ENCODE measurements around the gene FAM98C. TPM values are rescaled to one million over a fixed set of nuclear protein-coding genes. Genes with fewer than 3 reads are reported as not detected.

Gene FAM98C
- total RNA-seq, 1 donor from 2014 or later: 33.2 TPM

GRCh38 chr19:38451036-38451435 is 48.1 kb downstream of the FAM98C start:
- intact Hi-C loops (cut with micrococcal nuclease): no loop called here

- intact Hi-C loops (cut with micrococcal nuclease): no loop called here
Measured at GRCh38 chr19:38451629-38452028, 48.7 kb downstream of the FAM98C start.

GRCh38 chr19:38452430-38453366 is 49.8 kb downstream of the FAM98C start:
- intact Hi-C loops (cut with micrococcal nuclease): no loop called here

- intact Hi-C loops (cut with micrococcal nuclease): no loop called here
Measured at GRCh38 chr19:38453596-38453995, 50.7 kb downstream of the FAM98C start.

GRCh38 chr19:38455031-38455430 is 52.1 kb downstream of the FAM98C start:
- intact Hi-C loops (cut with micrococcal nuclease): no loop called here

- intact Hi-C loops (cut with micrococcal nuclease): no loop called here
Measured at GRCh38 chr19:38457202-38457601, 54.3 kb downstream of the FAM98C start.

- intact Hi-C loops (cut with micrococcal nuclease): no loop called here
Measured at GRCh38 chr19:38457690-38458405, 55.0 kb downstream of the FAM98C start.

Other genes starting within 250 kb of the FAM98C start
- gene DPF1, start 178.9 kb upstream of the FAM98C start, total RNA-seq: 0.41 and 1.3 TPM in 2 replicates
- 66.1 and 70.6 TPM in 2 replicates for gene PPP1R14A, start 146.7 kb upstream of the FAM98C start, total RNA-seq
- gene SPINT2, start 138.5 kb upstream of the FAM98C start, total RNA-seq: 75.5 and 82.3 TPM in 2 replicates
- 0.51 and 0.86 TPM in 2 replicates for gene C19orf33, start 98.8 kb upstream of the FAM98C start, total RNA-seq
- 87.4 and 96.2 TPM in 2 replicates for gene YIF1B, start 87.1 kb upstream of the FAM98C start, total RNA-seq
- 21.6 and 22.1 TPM in 2 replicates for gene KCNK6, start 83.2 kb upstream of the FAM98C start, total RNA-seq
- 7.2 and 7.6 TPM in 2 replicates for gene CATSPERG, start 67.3 kb upstream of the FAM98C start, total RNA-seq
- gene PSMD8, start 28.5 kb upstream of the FAM98C start, total RNA-seq: 208 and 214 TPM in 2 replicates
- 0.27 TPM in 1 of 2 replicates, not detected in the other for gene GGN, start 15.1 kb upstream of the FAM98C start, total RNA-seq
- 2.0 and 2.1 TPM in 2 replicates for gene SPRED3, start 14.4 kb upstream of the FAM98C start, total RNA-seq
- gene RASGRP4, start 23.1 kb downstream of the FAM98C start, total RNA-seq: 0.51 and 0.86 TPM in 2 replicates
- gene RYR1, start 30.6 kb downstream of the FAM98C start, total RNA-seq: 2.3 and 2.9 TPM in 2 replicates
- gene MAP4K1, start 214.9 kb downstream of the FAM98C start, total RNA-seq: 307 and 314 TPM in 2 replicates
- gene EIF3K, start 216.1 kb downstream of the FAM98C start, total RNA-seq: 313 and 314 TPM in 2 replicates
- 435 and 443 TPM in 2 replicates for gene ACTN4, start 244.6 kb downstream of the FAM98C start, total RNA-seq

Measured in T-helper 1 cell treated with Interleukin-12 subunit alpha and Interleukin-12 subunit beta and Interleukin-4 antibody, amounts not matched to agents 30 ng/mL and 1 ng/mL, for 36 hours (primary cell).